WTC11 (cell line): ENCODE measurements around the gene VWA3B. TPM values are rescaled to one million over a fixed set of nuclear protein-coding genes. Genes with fewer than 3 reads are reported as not detected.

Experiments used
- ATAC-seq: fragments of 200-7000 bp; cut with Tn5 transposase; 2 replicates; pipeline ENCODE4 v1.10.0; 2021; ENCODE audit warnings: mild to moderate bottlenecking, moderate library complexity
- CTCF ChIA-PET: fragments of 300-600 bp; sonication (Branson Sonifier 250); formaldehyde crosslinking; loops from one replicate; lab custom pipeline; 2021; ENCODE audit warnings: antibody characterized with exemption; lab: Charles Lee
- POLR2A ChIA-PET: fragments of 350-600 bp; sonication (Branson Sonifier 250); formaldehyde crosslinking; loops from one replicate; lab custom pipeline; 2021; ENCODE audit warnings: antibody characterized with exemption; lab: Charles Lee
- DNase-seq: peaks from one replicate; pipeline ENCODE4 v3.0.0; 2021; ENCODE audit warnings: low spot score
- H3K27ac Mint-ChIP-seq: 2 replicates; pipeline ENCODE4 v1.8.0; 2021; ENCODE audit warnings: mixed read lengths
- H3K27me3 Mint-ChIP-seq: 2 replicates; pipeline ENCODE4 v1.8.0; 2021; ENCODE audit warnings: low read depth, mild to moderate bottlenecking, moderate library complexity, mixed read lengths
- H3K36me3 Mint-ChIP-seq: 2 replicates; pipeline ENCODE4 v1.8.0; 2021; ENCODE audit warnings: mixed read lengths
- H3K4me1 Mint-ChIP-seq: 2 replicates; pipeline ENCODE4 v1.8.0; 2022; ENCODE audit warnings: mixed read lengths
- H3K4me3 Mint-ChIP-seq: 2 replicates; pipeline ENCODE4 v1.8.0; 2021; ENCODE audit warnings: mild to moderate bottlenecking, moderate library complexity, mixed read lengths
- H3K9me3 Mint-ChIP-seq: 2 replicates; pipeline ENCODE4 v1.8.0; 2021; ENCODE audit warnings: mixed read lengths
- ATF1 ChIP-seq: sonication (generic); formaldehyde crosslinking; IDR thresholded peaks from 2 replicates; pipeline ENCODE4 v1.8.1; 2023; ENCODE audit warnings: mild to moderate bottlenecking, moderate library complexity, missing genetic modification reagents
- ATF2 ChIP-seq: sonication (generic); formaldehyde crosslinking; IDR thresholded peaks from 2 replicates; pipeline ENCODE4 v1.8.1; 2022; ENCODE audit warnings: low read depth, missing genetic modification reagents, borderline replicate concordance
- CDX4 ChIP-seq: fragments of 250-450 bp; sonication (Bioruptor Pico); IDR thresholded peaks from 2 replicates; pipeline ENCODE4 v1.9.0; 2021; ENCODE audit warnings: moderate library complexity, mild to moderate bottlenecking, inconsistent platforms, borderline replicate concordance
- CREM ChIP-seq: sonication (generic); formaldehyde crosslinking; IDR thresholded peaks from 2 replicates; pipeline ENCODE4 v1.8.1; 2022; ENCODE audit warnings: mild to moderate bottlenecking, missing genetic modification reagents, moderate library complexity
- ELF4 ChIP-seq: sonication (generic); formaldehyde crosslinking; IDR thresholded peaks from 2 replicates; pipeline ENCODE4 v1.8.1; 2022; ENCODE audit warnings: low read depth, mild to moderate bottlenecking, moderate library complexity, missing genetic modification reagents
- FOXK1 ChIP-seq: sonication (generic); formaldehyde crosslinking; IDR thresholded peaks from 2 replicates; pipeline ENCODE4 v1.8.0; 2022; ENCODE audit warnings: mild to moderate bottlenecking, moderate library complexity, missing genetic modification reagents
- HMGXB4 ChIP-seq: sonication (generic); formaldehyde crosslinking; IDR thresholded peaks from 2 replicates; pipeline ENCODE4 v1.8.1; 2023; ENCODE audit warnings: mild to moderate bottlenecking, moderate library complexity, missing genetic modification reagents
- NR2C2 ChIP-seq: sonication (generic); formaldehyde crosslinking; IDR thresholded peaks from 2 replicates; pipeline ENCODE4 v1.8.0; 2022; ENCODE audit warnings: mild to moderate bottlenecking, missing genetic modification reagents
- PRDM15 ChIP-seq: sonication (generic); formaldehyde crosslinking; IDR thresholded peaks from 2 replicates; pipeline ENCODE4 v1.8.0; 2022; ENCODE audit warnings: missing genetic modification reagents
- RORB ChIP-seq: fragments of 250-450 bp; sonication (Bioruptor Pico); IDR thresholded peaks from 2 replicates; pipeline ENCODE4 v1.9.0; 2021; ENCODE audit warnings: mild to moderate bottlenecking
- SMAD4 ChIP-seq: sonication (generic); formaldehyde crosslinking; IDR thresholded peaks from 2 replicates; pipeline ENCODE4 v1.8.0; 2022; ENCODE audit warnings: mild to moderate bottlenecking, missing genetic modification reagents
- TEAD1 ChIP-seq: sonication (generic); formaldehyde crosslinking; IDR thresholded peaks from 2 replicates; pipeline ENCODE4 v1.8.0; 2022; ENCODE audit warnings: mild to moderate bottlenecking, missing genetic modification reagents
- TEAD4 ChIP-seq: sonication (generic); formaldehyde crosslinking; IDR thresholded peaks from 2 replicates; pipeline ENCODE4 v1.8.0; 2022; ENCODE audit warnings: mild to moderate bottlenecking, missing genetic modification reagents
- ZNF317 ChIP-seq: sonication (generic); formaldehyde crosslinking; IDR thresholded peaks from 2 replicates; pipeline ENCODE4 v1.8.1; 2023; ENCODE audit warnings: low read depth, mild to moderate bottlenecking, moderate library complexity, missing genetic modification reagents, borderline replicate concordance
- ZNF396 ChIP-seq: fragments of 250-450 bp; sonication (Bioruptor Pico); IDR thresholded peaks from 2 replicates; pipeline ENCODE4 v1.8.0; 2021; ENCODE audit warnings: mild to moderate bottlenecking, moderate library complexity, borderline replicate concordance
- ZNF532 ChIP-seq: fragments of 250-450 bp; sonication (Bioruptor Pico); IDR thresholded peaks from 2 replicates; pipeline ENCODE4 v1.9.0; 2021; ENCODE audit warnings: mild to moderate bottlenecking, borderline replicate concordance
- total RNA-seq: library from RNA; stranded (reverse); gene quantifications from 3 replicates; pipeline ENCODE4 v1.2.3, GENCODE V29; 2021

Gene VWA3B
- total RNA-seq, 1 experiment from 2014 or later: not detected

GRCh38 chr2:98216616-98217015 is 129.6 kb downstream of the VWA3B start:
- Mint-ChIP-seq H3K36me3 (peaks cover 18% of the 10 kb centered on the region), H3K4me3 (no peak overlapping the region), H3K27me3 (no peaks in the 10 kb centered on the region; the same call in 1 of the 2 replicates), H3K27ac (no peak overlapping the region), H3K9me3 (peaks cover 29% of the 10 kb centered on the region), H3K4me1 (peaks cover 16% of the 10 kb centered on the region)
- POLR2A ChIA-PET: no interaction called here
- no peak for DNase-seq
- CTCF ChIA-PET: interaction anchor here (1.9 kb wide), 1 partner anchor 53 kb away, joined by 7 read pairs; no protein-coding TSS in a partner anchor
- no peak; the same call in 1 of the 2 replicates for ATAC-seq
- no peak for TF ChIP-seq ATF1 (CRISPR knock-in tag)

- POLR2A ChIA-PET: no interaction called here
- no peak for ATAC-seq
- Mint-ChIP-seq H3K4me1 (peaks cover 4% of the 10 kb centered on the region), H3K27me3 (no peaks in the 10 kb centered on the region; the same call in 1 of the 2 replicates), H3K4me3 (no peak overlapping the region), H3K27ac (no peak overlapping the region), H3K9me3 (peaks cover 37% of the 10 kb centered on the region), H3K36me3 (peaks cover 18% of the 10 kb centered on the region)
- DNase-seq: no peak
- TF ChIP-seq SMAD4 (no peak), ELF4 (no peak), ZNF532 (CRISPR knock-in tag) (no peak), PRDM15 (no peak)
- CTCF ChIA-PET: no interaction called here
Observed at GRCh38 chr2:98219152-98219551, 132.2 kb downstream of the VWA3B start.

- no peaks in the 10 kb centered on the region for H3K36me3 Mint-ChIP-seq
- no peak for ATAC-seq
- H3K27ac Mint-ChIP-seq: no peak overlapping the region
- ChIA-PET CTCF (no interaction called here), POLR2A (no interaction called here)
- no peaks in the 10 kb centered on the region for H3K4me1 Mint-ChIP-seq
- no peaks in the 10 kb centered on the region for H3K27me3 Mint-ChIP-seq
- no peak for DNase-seq
- no peaks in the 10 kb centered on the region for H3K9me3 Mint-ChIP-seq
- H3K4me3 Mint-ChIP-seq: no peak overlapping the region
- no peak for TF ChIP-seq ZNF396 (CRISPR knock-in tag)
- TF ChIP-seq ATF1 (CRISPR knock-in tag): no peak
- TF ChIP-seq ZNF317 (CRISPR knock-in tag): no peak
- no peak for TF ChIP-seq HMGXB4 (CRISPR knock-in tag)
- no peak for TF ChIP-seq TEAD1 (CRISPR knock-in tag)
- TF ChIP-seq NR2C2 (CRISPR knock-in tag): no peak
- TF ChIP-seq RORB: no peak
- TF ChIP-seq FOXK1 (CRISPR knock-in tag): no peak
- TF ChIP-seq CREM (CRISPR knock-in tag): no peak
- TF ChIP-seq PRDM15: no peak
- TF ChIP-seq CDX4 (CRISPR knock-in tag): no peak
- no peak for TF ChIP-seq ATF2 (CRISPR knock-in tag)
- TF ChIP-seq TEAD4 (CRISPR knock-in tag): no peak
Observed at GRCh38 chr2:98233941-98234340, 147.0 kb downstream of the VWA3B start.
